Upper lobe of left lung (tissue), 4 donors: ENCODE data around the gene ZNF599.

Experiments
- CTCF ChIP-seq, 6 experiments: fragments of 450-650 bp in 4 of 6; fragments of 200-600 bp in 2 of 6; sonication (generic) in 2 of 6; IDR thresholded peaks; one replicate each; pipeline ENCODE4 v1.5.1; 2016 to 2019; ENCODE audit warnings: antibody characterized with exemption in 6 of 6
- POLR2A ChIP-seq, 4 donors: fragments of 450-650 bp; IDR thresholded peaks; one replicate each; pipeline ENCODE4 v1.5.1; 2016 to 2017; ENCODE audit warnings: antibody characterized with exemption in 4 of 4, mild to moderate bottlenecking in 2 of 4
- POLR2AphosphoS5 ChIP-seq, 2 donors: sonication (generic); formaldehyde crosslinking; IDR thresholded peaks; one replicate each; pipeline ENCODE4 v1.5.1; 2017; ENCODE audit warnings: antibody characterized with exemption in 2 of 2

DNA sequence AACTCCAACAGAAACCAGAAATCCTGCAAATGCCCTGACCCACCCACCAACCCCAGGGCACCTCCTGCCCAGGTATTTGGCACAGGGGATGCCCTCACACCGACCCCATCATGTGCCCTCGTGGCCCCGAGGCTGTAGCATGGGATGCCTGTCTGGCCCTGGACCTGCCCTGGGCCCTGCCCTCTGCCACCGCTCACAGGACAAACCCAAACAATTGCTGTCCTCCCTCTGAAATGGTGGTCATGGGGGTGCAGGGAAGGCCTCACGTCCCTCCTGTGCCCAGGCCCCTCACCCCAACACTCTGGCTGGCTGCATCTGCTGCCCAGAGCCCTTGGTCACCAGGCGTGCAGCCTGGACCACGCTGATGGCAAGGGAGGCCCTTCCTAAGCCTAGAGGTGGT is 41.1 kb downstream of the ZNF599 start:
- TF ChIP-seq POLR2AphosphoS5 (IDR thresholded peaks at IDR 0.05) (no peak), CTCF (IDR thresholded peaks at IDR 0.05) (no peak), POLR2A (IDR thresholded peaks at IDR 0.05) (no peak)
